GM19193 (cell line): ENCODE data around the gene DOCK9.

Experiments
- POLR2A ChIP-seq: IDR thresholded peaks from 4 replicates; pipeline ENCODE4 v1.6.1; 2011; ENCODE audit not compliant: insufficient read depth, insufficient read length; ENCODE audit errors: extremely low read depth

DOCK9 gene

DNA sequence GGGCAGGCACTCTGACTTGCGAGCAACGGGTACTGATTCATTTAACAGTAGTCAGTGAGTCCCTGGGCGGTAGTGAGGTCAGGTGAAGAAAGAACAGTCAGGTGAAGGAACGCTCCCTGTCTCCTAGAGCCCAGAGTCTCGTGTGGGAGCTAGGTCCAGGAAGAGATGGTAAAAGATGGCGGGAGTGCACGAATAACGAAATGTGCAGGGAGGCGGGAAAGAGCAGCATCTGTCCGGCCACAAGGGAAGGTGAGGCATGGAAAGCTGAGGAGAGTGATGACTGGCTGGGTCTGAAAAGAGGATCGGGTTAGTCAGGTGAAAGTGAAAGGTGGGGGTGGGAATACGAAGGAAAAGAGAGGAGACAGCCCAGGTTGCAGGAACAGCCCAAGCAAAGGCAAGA lies 161.5 kb downstream of the DOCK9 start:
- TF ChIP-seq POLR2A: no peak

DNA sequence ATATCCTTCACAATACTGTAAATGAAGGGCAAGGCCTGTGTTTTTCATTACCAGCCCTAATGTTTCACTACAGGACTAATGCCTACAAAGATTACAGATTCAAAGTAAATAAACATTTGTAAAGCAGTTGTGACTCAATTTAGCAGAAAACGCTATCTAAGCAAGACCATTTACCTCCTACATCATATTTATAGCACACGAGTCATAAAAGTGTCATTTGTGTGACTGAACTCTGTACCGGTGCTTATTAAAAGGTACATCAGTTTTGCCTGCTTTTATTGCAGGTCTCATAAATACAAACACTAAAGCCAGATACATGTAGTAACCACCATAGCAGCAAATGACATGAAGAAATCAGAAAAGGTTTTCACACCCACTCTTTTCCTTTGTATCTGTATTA lies 163.9 kb downstream of the DOCK9 start:
- TF ChIP-seq POLR2A: no peak

DNA sequence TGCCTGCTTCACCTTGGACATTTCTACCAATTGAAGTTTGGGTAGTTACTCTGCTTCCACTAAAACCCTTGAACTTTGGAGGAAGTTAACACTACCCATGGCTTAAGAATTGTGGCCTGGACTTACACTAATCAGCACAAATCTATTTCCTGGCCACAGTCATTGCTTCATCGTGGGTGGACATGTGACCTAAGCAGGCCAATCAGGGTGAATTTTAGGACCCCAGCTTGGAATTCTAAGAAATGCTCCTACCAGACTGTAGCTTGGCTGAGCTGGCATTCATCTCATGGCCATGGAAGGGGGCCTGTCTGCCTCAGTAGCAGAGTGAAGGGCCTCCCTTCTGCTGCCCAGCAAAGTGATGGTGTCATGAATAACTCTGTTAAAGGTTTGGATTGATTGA lies 167.1 kb downstream of the DOCK9 start:
- no peak for TF ChIP-seq POLR2A

DNA sequence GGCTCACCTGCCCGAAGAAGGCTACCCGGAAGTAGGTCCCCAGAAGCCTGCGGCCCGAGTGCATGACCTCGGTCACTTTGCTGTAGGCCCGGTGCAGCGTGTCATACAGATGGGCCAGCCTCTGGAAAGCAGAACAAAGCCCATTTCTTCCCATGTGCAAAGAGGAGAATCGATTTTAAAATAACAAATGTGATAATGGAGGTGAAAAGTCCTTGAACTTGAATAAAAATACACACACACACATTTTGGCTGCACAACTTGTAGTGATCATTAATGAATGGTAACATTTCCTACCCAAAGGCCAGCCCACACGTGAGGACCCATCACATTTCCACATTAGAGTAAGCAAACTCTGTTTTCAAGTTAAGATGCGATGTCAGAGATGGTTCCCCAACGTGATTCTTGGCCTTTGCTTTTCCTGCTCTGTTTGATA lies 168.5 kb downstream of the DOCK9 start:
- TF ChIP-seq POLR2A: no peak

DNA sequence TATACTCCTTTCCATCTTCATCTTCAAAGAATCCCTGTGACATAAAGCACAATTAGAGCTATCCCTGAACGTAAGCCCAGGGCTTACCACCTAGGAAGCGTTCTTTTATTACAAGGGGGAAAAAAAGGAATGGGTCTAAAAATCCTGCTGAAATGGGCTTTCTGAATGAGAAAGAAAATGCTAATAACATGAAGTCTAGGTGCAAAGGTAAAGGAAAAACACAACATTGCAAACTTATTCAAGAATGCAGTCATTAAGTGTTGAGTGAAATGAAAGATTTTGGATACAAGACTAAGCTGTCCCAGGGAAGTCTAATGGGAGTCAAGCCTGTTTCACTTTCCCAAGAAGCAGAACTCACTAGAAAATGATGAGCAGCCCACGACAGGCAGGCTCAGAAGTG lies 170.1 kb downstream of the DOCK9 start:
- TF ChIP-seq POLR2A: no peak

DNA sequence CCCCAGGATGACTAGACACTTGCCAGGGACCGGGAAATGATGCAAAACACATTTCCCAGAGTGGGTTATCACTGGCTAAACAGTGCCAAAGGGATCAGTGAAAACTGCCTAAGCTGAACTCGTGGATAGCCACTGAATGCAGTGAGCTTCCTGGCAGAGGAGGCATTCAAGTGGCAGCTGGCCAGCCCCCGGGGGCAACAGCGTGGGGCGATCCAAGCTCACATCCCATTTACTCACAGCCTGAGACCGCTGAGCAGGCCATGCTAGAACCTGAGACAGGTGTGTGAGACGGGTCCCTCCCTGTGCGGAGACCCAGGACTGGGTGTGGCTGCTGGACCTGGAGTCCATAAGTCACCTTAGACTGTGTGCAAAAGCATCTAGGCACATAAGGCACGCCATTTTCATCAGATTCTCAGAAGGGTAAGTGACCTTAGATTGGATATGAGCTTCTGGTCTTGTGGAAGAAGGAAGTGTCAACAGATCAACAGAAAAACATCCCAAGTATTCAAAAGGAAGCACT lies 173.5 kb downstream of the DOCK9 start:
- no peak for TF ChIP-seq POLR2A

DNA sequence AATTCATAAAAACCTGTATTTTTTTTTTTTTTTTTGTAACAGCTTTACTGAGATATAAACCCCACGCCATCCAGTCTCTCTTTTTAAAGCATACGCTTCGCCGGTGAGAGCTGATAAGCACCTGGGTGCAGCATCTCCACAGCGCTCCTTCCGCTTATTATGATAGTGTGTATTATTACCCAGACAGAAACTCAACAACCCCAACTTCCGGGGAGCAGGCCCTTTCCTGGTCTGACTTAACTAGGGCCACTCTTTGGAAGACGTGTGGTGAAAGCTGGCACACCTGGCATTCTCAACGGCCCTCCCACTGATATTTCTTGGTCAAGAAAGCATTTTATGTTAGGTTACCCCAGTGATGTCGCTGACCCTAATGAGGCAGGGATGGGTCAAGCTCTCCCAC lies 173.9 kb downstream of the DOCK9 start:
- no peak for TF ChIP-seq POLR2A

DNA sequence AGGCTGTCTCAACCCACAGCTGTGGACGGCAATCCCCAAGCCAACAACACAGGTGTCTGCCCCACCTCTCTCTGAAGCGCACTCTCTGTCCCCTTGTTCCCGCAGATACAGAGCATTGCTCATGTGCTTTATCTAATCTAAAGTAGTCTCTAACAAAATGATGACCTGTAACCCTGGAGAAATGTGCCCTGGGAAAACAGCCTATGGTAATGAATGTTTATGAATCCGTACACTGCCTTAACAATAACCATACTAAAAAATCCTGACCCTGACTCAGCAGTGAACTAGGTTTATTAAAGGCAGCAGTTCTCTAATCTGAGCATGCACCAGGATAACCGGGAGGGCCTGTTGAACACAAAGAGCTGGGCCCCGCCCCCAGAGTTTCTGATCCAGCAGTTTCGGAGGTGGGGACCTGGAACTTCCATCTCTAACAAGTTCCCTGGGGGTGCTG lies 174.7 kb downstream of the DOCK9 start:
- TF ChIP-seq POLR2A: no peak

DNA sequence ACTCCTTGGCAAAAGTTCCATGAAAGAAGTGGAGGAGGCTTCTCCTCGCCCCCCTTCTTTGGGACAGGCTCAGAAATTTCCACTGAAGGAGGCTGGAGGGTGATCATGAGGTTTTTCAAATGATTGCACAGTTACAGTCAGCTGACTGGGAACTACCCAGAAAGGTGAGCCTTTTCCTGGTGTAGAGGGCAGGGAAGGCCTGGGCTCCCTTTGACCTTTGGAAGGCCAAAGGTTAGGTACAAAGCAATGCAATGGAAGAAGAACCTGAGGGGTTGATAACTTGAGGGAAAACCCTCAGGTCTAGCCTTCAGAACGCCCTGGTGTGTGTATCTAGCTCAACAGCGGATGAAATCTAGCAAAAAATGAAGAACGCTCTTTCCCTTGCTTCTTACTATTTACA lies 175.3 kb downstream of the DOCK9 start:
- TF ChIP-seq POLR2A: no peak

DNA sequence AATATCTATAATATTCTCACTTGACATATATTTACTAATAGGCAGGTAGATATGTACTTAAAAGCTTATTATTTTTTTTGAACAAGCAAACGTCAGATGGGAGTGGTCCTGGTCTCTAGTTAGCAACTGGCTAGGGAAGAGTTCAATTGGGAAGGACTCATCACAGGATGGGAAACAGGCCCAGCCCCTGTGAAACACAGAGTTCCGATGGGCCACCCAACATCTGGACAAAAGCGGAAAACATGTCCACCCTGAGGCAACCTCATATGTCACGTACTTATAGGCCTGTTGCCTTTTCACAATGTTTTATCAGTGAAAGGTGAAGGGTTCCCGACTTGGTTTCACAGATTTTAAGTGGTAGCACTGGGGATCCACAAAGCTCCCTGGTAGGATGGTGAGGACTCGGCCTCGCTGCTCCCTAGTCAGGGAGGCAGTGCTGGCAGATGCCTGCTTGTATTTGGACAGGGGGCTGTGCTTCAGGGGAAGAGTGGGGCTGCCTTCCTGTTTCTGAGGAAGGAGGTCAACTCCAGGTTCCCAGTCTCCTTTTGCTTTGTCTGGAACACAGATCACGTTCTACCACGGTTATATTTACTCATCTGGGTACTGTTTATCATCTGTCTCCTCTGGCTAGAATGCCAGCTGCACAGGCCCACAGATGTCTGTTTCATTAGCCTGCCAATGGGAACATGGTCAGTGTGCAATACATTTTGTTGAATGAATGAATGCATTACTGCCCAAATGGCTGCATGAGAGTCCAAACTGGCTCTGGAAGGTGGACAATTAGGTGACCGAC lies 176.0 kb downstream of the DOCK9 start:
- no peak for TF ChIP-seq POLR2A

DNA sequence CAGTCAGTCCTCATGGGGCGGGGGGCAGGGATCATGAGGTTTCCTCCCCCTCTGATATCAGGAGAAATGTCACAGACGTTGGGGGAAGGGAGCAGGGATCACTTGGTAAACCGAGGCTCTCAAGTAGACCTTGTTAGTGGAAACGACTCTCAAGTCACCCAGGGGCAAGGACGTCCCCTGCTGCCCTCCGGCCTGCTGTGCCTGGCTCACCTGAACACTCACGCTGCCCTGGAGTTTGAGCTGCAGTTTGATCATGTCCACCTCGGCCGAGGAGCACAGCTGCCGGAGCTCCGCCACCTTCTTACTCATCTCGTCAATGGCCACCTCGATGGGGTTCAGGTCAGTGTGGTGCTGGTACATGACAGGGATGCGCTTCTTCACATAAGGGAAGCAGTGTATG lies 177.8 kb downstream of the DOCK9 start:
- no peak for TF ChIP-seq POLR2A

DNA sequence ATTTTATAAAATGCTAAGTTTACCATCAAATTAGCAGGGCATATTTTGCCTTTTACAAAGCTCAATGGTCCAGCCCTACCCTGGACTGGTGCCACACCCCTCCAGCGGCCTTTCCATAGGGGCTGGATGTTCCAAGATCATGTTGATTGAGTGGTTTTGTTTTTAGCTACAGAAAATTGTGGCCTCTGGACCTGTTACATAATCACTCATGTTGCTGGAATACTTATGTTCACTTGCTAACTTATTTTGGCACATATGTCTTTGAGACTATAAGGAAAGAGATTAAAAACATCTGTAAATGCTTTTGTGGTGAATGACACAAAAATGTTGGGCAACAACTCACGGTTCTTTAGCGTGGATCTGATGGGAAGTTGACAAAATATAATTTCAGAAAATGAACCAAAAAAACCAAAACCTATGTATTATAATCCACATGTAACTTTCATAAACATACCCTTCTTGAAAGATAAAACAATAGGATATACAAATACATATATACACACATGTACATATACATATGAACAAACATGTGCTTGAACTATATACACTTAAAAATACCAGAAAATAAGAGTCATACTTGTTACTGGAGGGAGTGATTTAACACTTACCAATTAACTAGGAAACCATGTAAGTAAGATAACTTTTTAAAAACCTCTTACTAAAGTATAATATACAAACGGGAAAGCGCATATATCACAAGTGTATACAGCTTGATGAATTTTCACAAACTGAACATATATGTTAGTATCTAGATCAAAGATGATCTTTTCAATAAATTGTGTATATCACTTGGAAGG lies 178.8 kb downstream of the DOCK9 start:
- no peak for TF ChIP-seq POLR2A

DNA sequence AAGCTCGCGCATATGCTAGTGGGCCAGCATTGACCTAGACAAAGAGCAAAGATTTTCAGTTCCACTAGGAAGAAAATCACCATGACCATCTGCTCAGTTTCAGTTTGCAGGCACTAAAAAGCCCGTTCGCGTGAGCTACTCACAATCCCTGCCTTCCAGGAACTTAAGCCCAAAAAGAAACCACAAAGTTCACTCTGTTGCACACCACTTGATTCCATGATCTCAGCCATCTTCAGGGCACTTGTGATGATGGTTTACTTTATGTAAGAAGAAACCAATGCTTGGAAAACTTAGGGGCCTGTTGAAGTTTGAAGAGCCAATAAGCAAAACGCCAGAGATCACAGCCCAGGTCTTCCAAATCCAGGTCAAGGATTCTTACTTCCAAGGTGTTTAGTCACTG lies 180.4 kb downstream of the DOCK9 start:
- TF ChIP-seq POLR2A: no peak

DNA sequence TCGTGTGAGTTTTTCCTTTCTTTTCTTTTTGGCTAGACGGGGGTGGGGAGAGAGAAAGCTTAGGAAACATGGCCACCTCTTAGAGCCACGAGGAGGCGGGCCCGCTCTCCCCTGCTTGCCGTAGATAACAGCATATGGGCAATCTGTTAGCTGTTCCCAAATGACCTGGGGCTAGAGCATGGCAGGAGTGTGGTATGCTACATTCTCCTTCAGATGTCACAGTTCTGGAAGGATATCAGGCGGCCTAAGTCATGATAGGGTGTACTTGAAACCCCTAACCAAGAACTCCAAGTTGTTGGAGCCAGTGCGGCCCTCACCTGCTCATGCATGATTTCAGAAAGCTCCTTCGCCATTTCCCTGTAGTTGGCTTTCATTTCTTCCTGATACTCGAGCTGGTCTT lies 181.1 kb downstream of the DOCK9 start:
- no peak for TF ChIP-seq POLR2A

DNA sequence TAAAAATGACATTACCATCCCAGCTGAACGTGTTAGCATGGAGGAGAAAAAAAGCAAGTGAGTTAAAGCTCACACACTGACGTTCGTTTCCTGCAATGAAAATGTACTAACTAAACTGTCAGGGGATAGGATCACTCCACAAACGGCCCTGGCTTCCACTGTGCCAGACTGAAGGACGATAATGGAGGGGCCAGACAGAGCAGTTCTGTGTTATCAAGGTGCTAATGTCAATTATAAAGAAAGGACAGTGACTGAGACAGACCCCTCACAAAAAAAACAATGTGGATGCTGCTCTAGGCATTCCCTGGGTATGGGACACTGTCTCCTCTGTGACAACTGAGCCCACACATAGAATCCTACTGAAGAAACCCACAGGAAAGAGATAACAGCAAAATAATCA lies 181.7 kb downstream of the DOCK9 start:
- no peak for TF ChIP-seq POLR2A

DNA sequence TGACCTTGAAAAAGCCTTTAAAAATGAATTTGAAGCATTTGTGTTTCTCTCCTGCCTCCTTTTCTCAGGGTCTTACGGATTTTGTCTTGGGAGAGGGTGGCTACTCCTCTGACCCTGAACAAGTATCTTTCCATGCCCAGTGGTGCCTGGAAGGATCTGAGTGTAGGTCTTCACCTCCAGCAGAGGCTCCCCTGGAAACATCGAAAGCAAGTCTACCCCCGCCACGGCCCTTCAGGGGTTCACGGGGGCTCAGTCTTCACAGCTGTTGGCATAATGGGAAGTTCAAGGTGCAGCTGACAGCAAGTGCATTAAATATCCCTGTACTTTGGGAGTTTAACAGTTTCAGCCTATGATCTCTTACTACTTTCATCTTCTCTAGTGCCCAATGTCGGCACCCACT lies 182.6 kb downstream of the DOCK9 start:
- TF ChIP-seq POLR2A: no peak
